ENCODE results near the gene INPP5A. TPM values are rescaled to one million over a fixed set of nuclear protein-coding genes. Genes with fewer than 3 reads are reported as not detected.

The INPP5A gene
- total and polyA plus RNA-seq, 10 of the 15 experiments (the other 5 are each of a cell fraction or from before 2014, with no cell fraction given), result 0.52 to 15.0 (median 6.3) TPM

DNA sequence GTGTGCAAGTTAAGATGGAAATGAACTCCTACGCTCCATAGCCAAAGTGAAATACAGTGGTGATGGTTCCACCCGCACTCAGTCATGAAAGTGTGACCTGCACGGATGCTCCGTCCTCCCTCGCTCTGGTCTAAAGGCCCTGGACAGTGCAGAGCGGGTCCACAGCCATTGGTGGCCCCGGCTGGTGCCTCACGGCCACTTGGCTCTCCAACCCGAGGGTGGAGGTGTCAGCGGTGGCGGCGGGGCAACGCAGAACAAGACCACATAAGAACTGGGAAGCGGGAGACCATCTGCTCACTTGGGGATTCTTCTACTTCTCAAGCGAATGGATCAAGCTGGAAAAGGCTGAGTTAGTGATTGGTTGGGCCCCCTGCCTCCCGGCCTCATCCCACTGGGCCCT lies 187.6 kb downstream of the INPP5A start:
- in situ Hi-C loops (cut with MboI) (no loop called here), intact Hi-C loops (cut with micrococcal nuclease; ENCODE audit: unreplicated experiment) (no loop called here)
- ChIA-PET SMC1A (ENCODE audit: uncharacterized antibody, unreplicated experiment) (no interaction called here), CTCF (no interaction called here), POLR2A (no interaction called here), RAD21 (ENCODE audit: unreplicated experiment) (no interaction called here)
- no peak overlapping the region for H3K4me2 ChIP-seq (ENCODE audit: control insufficient read depth, insufficient read depth)
- no peak overlapping the region for H3K27ac ChIP-seq (ENCODE audit: control insufficient read depth, insufficient read depth)
- no peak overlapping the region for H2AFZ ChIP-seq (ENCODE audit: control insufficient read depth, low read depth, low read length)
- WGBS (ENCODE audit: insufficient coverage, insufficient replicate concordance, low lambda C conversion rate, missing lambda C conversion rate), result 85% methylated on average over 16 of the region's 16 CpGs
- no peaks in the 10 kb centered on the region for H3K79me2 ChIP-seq (ENCODE audit: control insufficient read depth, insufficient read depth, low read length)
- TF ChIP-seq BHLHE40 (IDR thresholded peaks at IDR 0.05; ENCODE audit: borderline replicate concordance in 1 of 2, low read depth in 2 of 2, low read length in 1 of 2) (no peak), HDAC6 (IDR thresholded peaks at IDR 0.05; ENCODE audit: unreplicated experiment) (no peak)
- TF ChIP-seq, protein P1, sequence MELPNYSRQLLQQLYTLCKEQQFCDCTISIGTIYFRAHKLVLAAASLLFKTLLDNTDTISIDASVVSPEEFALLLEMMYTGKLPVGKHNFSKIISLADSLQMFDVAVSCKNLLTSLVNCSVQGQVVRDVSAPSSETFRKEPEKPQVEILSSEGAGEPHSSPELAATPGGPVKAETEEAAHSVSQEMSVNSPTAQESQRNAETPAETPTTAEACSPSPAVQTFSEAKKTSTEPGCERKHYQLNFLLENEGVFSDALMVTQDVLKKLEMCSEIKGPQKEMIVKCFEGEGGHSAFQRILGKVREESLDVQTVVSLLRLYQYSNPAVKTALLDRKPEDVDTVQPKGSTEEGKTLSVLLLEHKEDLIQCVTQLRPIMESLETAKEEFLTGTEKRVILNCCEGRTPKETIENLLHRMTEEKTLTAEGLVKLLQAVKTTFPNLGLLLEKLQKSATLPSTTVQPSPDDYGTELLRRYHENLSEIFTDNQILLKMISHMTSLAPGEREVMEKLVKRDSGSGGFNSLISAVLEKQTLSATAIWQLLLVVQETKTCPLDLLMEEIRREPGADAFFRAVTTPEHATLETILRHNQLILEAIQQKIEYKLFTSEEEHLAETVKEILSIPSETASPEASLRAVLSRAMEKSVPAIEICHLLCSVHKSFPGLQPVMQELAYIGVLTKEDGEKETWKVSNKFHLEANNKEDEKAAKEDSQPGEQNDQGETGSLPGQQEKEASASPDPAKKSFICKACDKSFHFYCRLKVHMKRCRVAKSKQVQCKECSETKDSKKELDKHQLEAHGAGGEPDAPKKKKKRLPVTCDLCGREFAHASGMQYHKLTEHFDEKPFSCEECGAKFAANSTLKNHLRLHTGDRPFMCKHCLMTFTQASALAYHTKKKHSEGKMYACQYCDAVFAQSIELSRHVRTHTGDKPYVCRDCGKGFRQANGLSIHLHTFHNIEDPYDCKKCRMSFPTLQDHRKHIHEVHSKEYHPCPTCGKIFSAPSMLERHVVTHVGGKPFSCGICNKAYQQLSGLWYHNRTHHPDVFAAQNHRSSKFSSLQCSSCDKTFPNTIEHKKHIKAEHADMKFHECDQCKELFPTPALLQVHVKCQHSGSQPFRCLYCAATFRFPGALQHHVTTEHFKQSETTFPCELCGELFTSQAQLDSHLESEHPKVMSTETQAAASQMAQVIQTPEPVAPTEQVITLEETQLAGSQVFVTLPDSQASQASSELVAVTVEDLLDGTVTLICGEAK (IDR thresholded peaks at IDR 0.05; ENCODE audit: borderline replicate concordance), result no peak
- BruUV-seq (replicated peaks), result no TSS peak
- FAIRE-seq, result no peak
- H4K20me1 ChIP-seq (ENCODE audit: control insufficient read depth, insufficient read depth), result no peaks in the 10 kb centered on the region
- no peak overlapping the region for H3K4me3 ChIP-seq
- no peaks in the 10 kb centered on the region for H3K4me1 ChIP-seq (ENCODE audit: control insufficient read depth, insufficient read depth, low read length)
- DNase-seq (ENCODE audit: low read depth, low spot score), result no peak
- H3K9ac ChIP-seq (ENCODE audit: control insufficient read depth, insufficient read depth, low read length), result no peak overlapping the region
- ATAC-seq, result no peak
- H3K27me3 ChIP-seq (replicated peaks in 1 of 2; ENCODE audit: control insufficient read depth in 2 of 2, insufficient read depth in 2 of 2, low read length in 1 of 2), result no peaks in the 10 kb centered on the region
- no peaks in the 10 kb centered on the region; a peak in 1 of 4 replicates for H3K36me3 ChIP-seq (ENCODE audit: control insufficient read depth in 2 of 2, insufficient read depth in 2 of 2, low read length in 1 of 2)
- H3K9me3 ChIP-seq (replicated peaks; ENCODE audit: control insufficient read depth, insufficient read depth, low read length), result no peaks in the 10 kb centered on the region

DNA sequence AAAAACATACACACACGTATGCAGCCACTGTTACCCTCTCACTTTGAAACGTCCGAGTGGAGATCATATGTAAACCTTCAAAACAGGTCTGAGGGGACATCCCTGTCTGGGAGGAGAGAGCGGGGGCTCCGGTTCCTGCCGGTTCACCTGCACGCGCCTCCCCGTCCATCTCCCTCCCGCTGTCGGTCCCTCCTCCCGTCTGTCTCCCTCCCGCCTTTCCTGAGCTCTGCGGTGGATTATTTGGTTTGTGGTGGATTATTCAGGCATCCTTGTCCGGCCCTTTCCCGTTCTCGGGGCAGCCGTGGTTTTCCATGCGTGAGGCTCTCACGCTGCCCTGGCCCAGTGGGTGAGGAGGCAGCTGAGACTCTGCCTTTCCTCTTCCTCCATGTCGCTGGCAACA lies 188.6 kb downstream of the INPP5A start:
- Histone ChIP-seq H3K9ac (ENCODE audit: control insufficient read depth, insufficient read depth, low read length) (no peak overlapping the region), H3K27me3 (replicated peaks in 1 of 2; ENCODE audit: control insufficient read depth in 2 of 2, insufficient read depth in 2 of 2, low read length in 1 of 2) (no peaks in the 10 kb centered on the region), H2AFZ (ENCODE audit: control insufficient read depth, low read depth, low read length) (no peak overlapping the region), H3K4me1 (ENCODE audit: control insufficient read depth, insufficient read depth, low read length) (no peaks in the 10 kb centered on the region), H3K36me3 (ENCODE audit: control insufficient read depth in 2 of 2, insufficient read depth in 2 of 2, low read length in 1 of 2) (no peaks in the 10 kb centered on the region; a peak in 1 of 4 replicates), H4K20me1 (ENCODE audit: control insufficient read depth, insufficient read depth) (no peaks in the 10 kb centered on the region), H3K4me2 (ENCODE audit: control insufficient read depth, insufficient read depth) (no peak overlapping the region), H3K9me3 (replicated peaks; ENCODE audit: control insufficient read depth, insufficient read depth, low read length) (no peaks in the 10 kb centered on the region), H3K79me2 (ENCODE audit: control insufficient read depth, insufficient read depth, low read length) (no peaks in the 10 kb centered on the region), H3K27ac (ENCODE audit: control insufficient read depth, insufficient read depth) (no peak overlapping the region), H3K4me3 (no peak overlapping the region)
- FAIRE-seq, result no peak
- SMC1A ChIA-PET (ENCODE audit: uncharacterized antibody, unreplicated experiment), result no interaction called here
- WGBS (ENCODE audit: insufficient coverage, insufficient replicate concordance, low lambda C conversion rate, missing lambda C conversion rate), result 88% methylated on average over 15 of the region's 21 CpGs
- RAD21 ChIA-PET (ENCODE audit: unreplicated experiment), result no interaction called here
- intact Hi-C loops (cut with micrococcal nuclease; ENCODE audit: unreplicated experiment), result no loop called here
- BruUV-seq (replicated peaks), result no TSS peak
- ATAC-seq, result no peak
- in situ Hi-C loops (cut with MboI), result no loop called here
- no peak for DNase-seq (ENCODE audit: low read depth, low spot score)
- CTCF ChIA-PET, result no interaction called here
- POLR2A ChIA-PET, result no interaction called here
- TF ChIP-seq STAT3 (IDR thresholded peaks at IDR 0.05; ENCODE audit: low read depth, low read length) (no peak), SMAD5 (IDR thresholded peaks at IDR 0.05; ENCODE audit: low read depth) (no peak)

Measured in GM12878 (cell line).